Measurements from ENCODE around the gene ELN. TPM values are rescaled to one million over a fixed set of nuclear protein-coding genes. Genes with fewer than 3 reads are reported as not detected.

The ELN gene
- total RNA-seq, 2 donors from 2014 or later = 6.9 to 12.6 TPM

GRCh38 chr7:73995330-73995729 lies 32.6 kb upstream of the ELN start:
- no peaks in the 10 kb centered on the region for H3K9me3 ChIP-seq
- no peaks in the 10 kb centered on the region for H3K36me3 ChIP-seq
- no peaks in the 10 kb centered on the region for H3K27me3 ChIP-seq
- intact Hi-C loops (cut with DNase I) = no loop called here
- no peak for TF ChIP-seq CTCF (IDR thresholded peaks at IDR 0.05)
- no peak for DNase-seq
- H3K4me1 ChIP-seq = no peaks in the 10 kb centered on the region
- no peak overlapping the region for H3K9ac ChIP-seq (ENCODE audit: low read depth in 2 of 2, low read length in 2 of 2)
- no peak overlapping the region for H3K4me3 ChIP-seq
- H3K27ac ChIP-seq = no peak overlapping the region

GRCh38 chr7:73995821-73996511 lies 32.0 kb upstream of the ELN start:
- intact Hi-C loops (cut with DNase I) = no loop called here
- H3K36me3 ChIP-seq = no peaks in the 10 kb centered on the region
- no peaks in the 10 kb centered on the region for H3K9me3 ChIP-seq
- no peak overlapping the region for H3K9ac ChIP-seq (ENCODE audit: low read depth in 2 of 2, low read length in 2 of 2)
- H3K27me3 ChIP-seq = no peaks in the 10 kb centered on the region
- no peak overlapping the region for H3K27ac ChIP-seq
- H3K4me3 ChIP-seq = no peak overlapping the region
- no peaks in the 10 kb centered on the region for H3K4me1 ChIP-seq
- DNase-seq = no peak
- TF ChIP-seq CTCF (IDR thresholded peaks at IDR 0.05) = no peak

GRCh38 chr7:73997056-73997455 lies 30.9 kb upstream of the ELN start:
- Histone ChIP-seq H3K9ac (ENCODE audit: low read depth in 2 of 2, low read length in 2 of 2) (no peak overlapping the region), H3K4me3 (no peak overlapping the region), H3K4me1 (no peaks in the 10 kb centered on the region), H3K9me3 (no peaks in the 10 kb centered on the region), H3K36me3 (no peaks in the 10 kb centered on the region), H3K27ac (no peak overlapping the region), H3K27me3 (no peaks in the 10 kb centered on the region)
- intact Hi-C loops (cut with DNase I) = no loop called here
- no peak for TF ChIP-seq CTCF (IDR thresholded peaks at IDR 0.05)
- DNase-seq = no peak

- H3K9ac ChIP-seq (ENCODE audit: low read depth in 2 of 2, low read length in 2 of 2) = no peak overlapping the region
- DNase-seq = no peak
- no peak overlapping the region for H3K27ac ChIP-seq
- intact Hi-C loops (cut with DNase I) = no loop called here
- H3K4me1 ChIP-seq = peaks cover 4% of the 10 kb centered on the region
- TF ChIP-seq CTCF (IDR thresholded peaks at IDR 0.05) = no peak
- H3K4me3 ChIP-seq = no peak overlapping the region
- H3K27me3 ChIP-seq = no peaks in the 10 kb centered on the region
- no peaks in the 10 kb centered on the region for H3K9me3 ChIP-seq
- H3K36me3 ChIP-seq = no peaks in the 10 kb centered on the region
These were observed 28.1 kb upstream of the ELN start for GRCh38 chr7:73999664-74000435.

GRCh38 chr7:74000489-74001149 lies 27.4 kb upstream of the ELN start:
- Histone ChIP-seq H3K27me3 (no peaks in the 10 kb centered on the region), H3K4me3 (no peak overlapping the region), H3K4me1 (peaks cover 4% of the 10 kb centered on the region), H3K9ac (ENCODE audit: low read depth in 2 of 2, low read length in 2 of 2) (no peak overlapping the region), H3K36me3 (no peaks in the 10 kb centered on the region), H3K27ac (no peak overlapping the region), H3K9me3 (no peaks in the 10 kb centered on the region)
- intact Hi-C loops (cut with DNase I) = no loop called here
- TF ChIP-seq CTCF (IDR thresholded peaks at IDR 0.05) = no peak
- DNase-seq = no peak

All from colonic mucosa (tissue), 4 donors.